Loucy (cell line): Measurements from ENCODE around the gene MTMR1.

Experiments used
- EZH2phosphoT487 ChIP-seq: fragments of 200-600 bp; IDR thresholded peaks from 2 replicates; pipeline ENCODE4 v1.6.1; 2018; ENCODE audit warnings: antibody characterized with exemption, mild to moderate bottlenecking, moderate library complexity, borderline replicate concordance
- TF ChIP-seq, protein P1 (sequence below): fragments of 200-600 bp; sonication (generic); conservative IDR thresholded peaks from 2 replicates; pipeline ENCODE4 v1.5.1; 2014; ENCODE audit warnings: mild to moderate bottlenecking, antibody characterized with exemption, low read length

DNA sequence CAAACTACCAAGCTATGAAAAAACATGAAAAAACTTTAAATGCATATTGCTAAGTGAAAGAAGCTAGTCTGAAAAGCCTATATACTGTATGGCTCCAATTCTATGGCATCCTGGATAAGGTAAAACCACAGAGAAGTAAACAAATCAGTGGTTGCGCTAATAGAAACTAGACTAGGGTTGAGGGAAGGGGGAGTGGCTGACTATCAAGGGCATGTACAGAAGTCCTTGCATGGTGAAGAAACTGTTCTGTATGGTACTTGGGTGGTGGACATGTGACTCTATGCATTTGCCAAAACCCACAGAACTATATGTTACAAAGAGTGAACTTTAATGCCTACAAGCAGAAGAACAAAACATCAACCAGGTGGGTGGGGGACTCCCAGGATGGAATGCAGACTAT lies 96.8 kb downstream of the MTMR1 start:
- TF ChIP-seq, protein P1, sequence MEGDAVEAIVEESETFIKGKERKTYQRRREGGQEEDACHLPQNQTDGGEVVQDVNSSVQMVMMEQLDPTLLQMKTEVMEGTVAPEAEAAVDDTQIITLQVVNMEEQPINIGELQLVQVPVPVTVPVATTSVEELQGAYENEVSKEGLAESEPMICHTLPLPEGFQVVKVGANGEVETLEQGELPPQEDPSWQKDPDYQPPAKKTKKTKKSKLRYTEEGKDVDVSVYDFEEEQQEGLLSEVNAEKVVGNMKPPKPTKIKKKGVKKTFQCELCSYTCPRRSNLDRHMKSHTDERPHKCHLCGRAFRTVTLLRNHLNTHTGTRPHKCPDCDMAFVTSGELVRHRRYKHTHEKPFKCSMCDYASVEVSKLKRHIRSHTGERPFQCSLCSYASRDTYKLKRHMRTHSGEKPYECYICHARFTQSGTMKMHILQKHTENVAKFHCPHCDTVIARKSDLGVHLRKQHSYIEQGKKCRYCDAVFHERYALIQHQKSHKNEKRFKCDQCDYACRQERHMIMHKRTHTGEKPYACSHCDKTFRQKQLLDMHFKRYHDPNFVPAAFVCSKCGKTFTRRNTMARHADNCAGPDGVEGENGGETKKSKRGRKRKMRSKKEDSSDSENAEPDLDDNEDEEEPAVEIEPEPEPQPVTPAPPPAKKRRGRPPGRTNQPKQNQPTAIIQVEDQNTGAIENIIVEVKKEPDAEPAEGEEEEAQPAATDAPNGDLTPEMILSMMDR = no peak
- no peak for TF ChIP-seq EZH2phosphoT487
